Lower lobe of right lung (tissue), 2 donors: ENCODE measurements around the gene ZBED1. TPM values are rescaled to one million over a fixed set of nuclear protein-coding genes. Genes with fewer than 3 reads are reported as not detected.
A peak's percentile ranks its signal among the peaks of the same experiment; 100 is the strongest.
"Not testable (repeated sequence)": the region's sequence is repeated elsewhere in the genome, so short reads cannot be mapped to it uniquely, and the experiment has no call there.

Experiments used
- ATAC-seq, 2 donors: fragments of 200-7000 bp; cut with Tn5 transposase; one replicate each; pipeline ENCODE4 v1.9.1; 2020 to 2022; ENCODE audit warnings: mild to moderate bottlenecking in 2 of 2, moderate library complexity in 2 of 2
- DNase-seq: peaks from one replicate; pipeline ENCODE4 v3.0.0-alpha.2; 2020
- H3K27ac ChIP-seq: fragments of 200-600 bp; one replicate; pipeline ENCODE4 v1.8.0; 2022
- H3K27me3 ChIP-seq: fragments of 200-600 bp; one replicate; pipeline ENCODE4 v1.8.0; 2022; ENCODE audit warnings: low read depth
- H3K36me3 ChIP-seq: fragments of 200-600 bp; one replicate; pipeline ENCODE4 v1.8.0; 2022; ENCODE audit warnings: mild to moderate bottlenecking
- H3K4me1 ChIP-seq: fragments of 200-600 bp; one replicate; pipeline ENCODE4 v1.8.0; 2022
- H3K4me3 ChIP-seq: fragments of 200-600 bp; one replicate; pipeline ENCODE4 v1.8.0; 2022; ENCODE audit warnings: mild to moderate bottlenecking
- H3K9me3 ChIP-seq: fragments of 200-600 bp; one replicate; pipeline ENCODE4 v1.8.0; 2022
- intact Hi-C: fragments of 100-400 bp; cut with DNase I; formaldehyde crosslinking; loops from one replicate; pipeline ENCODE4 v1.11.0; 2022
- total RNA-seq: library from RNA; stranded (reverse); fragmentation: NEBNext Ultra II Directional; extraction: Animal tissue kit (Norgen Biotek cat#: 25700); gene quantifications from one replicate; pipeline ENCODE4 v1.2.1, GENCODE V29; 2021
- TF ChIP-seq, protein P1 (sequence below): fragments of 200-600 bp; IDR thresholded peaks from one replicate; pipeline ENCODE4 v1.8.0; 2022; ENCODE audit warnings: antibody characterized with exemption, mild to moderate bottlenecking
- donor health status: DM: no; HTN: yes; CAD: no; lungs with severe emphysema.

ZBED1 gene
- total RNA-seq, 1 donor from 2014 or later, result 46.3 TPM

DNA sequence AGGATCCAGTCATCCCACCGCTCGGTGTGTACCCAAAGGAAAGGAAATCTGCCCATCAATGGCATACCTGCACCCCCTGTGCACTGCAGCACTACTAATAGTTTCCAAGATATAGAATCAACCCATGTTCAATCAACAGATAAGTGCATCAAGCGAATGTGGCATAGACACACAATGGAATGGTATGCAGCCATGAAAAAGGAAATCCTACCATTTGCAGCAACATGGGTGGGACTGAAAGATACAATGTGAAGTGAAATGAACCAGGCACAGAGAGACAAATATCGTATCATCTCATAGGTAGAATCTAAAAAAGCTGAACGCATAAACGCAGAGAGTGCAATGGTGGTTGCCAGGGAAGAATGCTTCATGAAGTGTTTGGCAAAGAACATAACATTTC is 42.5 kb downstream of the ZBED1 start:
- intact Hi-C loops, result no loop called here
- TF ChIP-seq, protein P1, sequence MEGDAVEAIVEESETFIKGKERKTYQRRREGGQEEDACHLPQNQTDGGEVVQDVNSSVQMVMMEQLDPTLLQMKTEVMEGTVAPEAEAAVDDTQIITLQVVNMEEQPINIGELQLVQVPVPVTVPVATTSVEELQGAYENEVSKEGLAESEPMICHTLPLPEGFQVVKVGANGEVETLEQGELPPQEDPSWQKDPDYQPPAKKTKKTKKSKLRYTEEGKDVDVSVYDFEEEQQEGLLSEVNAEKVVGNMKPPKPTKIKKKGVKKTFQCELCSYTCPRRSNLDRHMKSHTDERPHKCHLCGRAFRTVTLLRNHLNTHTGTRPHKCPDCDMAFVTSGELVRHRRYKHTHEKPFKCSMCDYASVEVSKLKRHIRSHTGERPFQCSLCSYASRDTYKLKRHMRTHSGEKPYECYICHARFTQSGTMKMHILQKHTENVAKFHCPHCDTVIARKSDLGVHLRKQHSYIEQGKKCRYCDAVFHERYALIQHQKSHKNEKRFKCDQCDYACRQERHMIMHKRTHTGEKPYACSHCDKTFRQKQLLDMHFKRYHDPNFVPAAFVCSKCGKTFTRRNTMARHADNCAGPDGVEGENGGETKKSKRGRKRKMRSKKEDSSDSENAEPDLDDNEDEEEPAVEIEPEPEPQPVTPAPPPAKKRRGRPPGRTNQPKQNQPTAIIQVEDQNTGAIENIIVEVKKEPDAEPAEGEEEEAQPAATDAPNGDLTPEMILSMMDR, result no peak

DNA sequence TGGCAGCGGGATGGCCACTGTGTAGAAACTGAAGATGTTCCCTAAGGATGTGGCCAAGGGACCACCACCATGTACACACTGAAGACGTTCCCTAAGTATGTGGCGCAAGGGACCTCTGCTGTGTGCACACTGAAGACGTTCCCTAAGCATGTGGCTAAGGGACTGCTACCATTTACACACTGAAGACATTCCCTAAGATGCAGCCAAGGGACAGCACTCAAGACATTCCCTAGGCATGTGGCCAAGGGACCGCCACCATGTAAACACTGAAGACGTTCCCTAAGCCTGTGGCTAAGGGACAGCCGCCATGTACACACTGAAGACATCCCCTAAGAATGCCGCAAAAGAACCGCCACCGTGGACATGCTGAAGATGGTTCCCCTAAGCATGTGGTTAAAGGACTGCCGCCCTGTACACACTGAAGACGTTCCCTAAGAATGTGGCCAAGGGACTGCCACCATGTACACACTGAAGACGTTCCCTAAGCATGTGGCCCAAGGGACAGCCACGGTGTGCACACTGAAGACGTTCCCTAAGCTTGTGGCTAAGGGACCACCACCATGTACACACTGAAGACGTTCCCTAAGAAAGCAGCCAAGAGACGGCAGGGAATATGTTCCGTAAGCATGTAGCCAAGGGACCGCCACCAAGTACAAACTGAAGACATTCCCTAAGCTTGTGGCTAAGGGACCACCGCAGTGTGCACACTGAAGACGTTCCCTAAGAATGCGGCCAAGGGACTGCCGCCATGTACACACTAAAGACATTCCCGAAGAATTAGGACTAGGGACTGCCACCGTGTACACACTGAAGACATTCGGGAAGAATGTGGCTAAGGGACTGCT is 43.3 kb downstream of the ZBED1 start:
- intact Hi-C loops, result no loop called here
- peak; percentile 16 for DNase-seq
- no peak for ATAC-seq

More for the DNA sequence above, 42.5 kb downstream of the ZBED1 start:
- no peak overlapping the region for H3K27ac ChIP-seq
- H3K4me3 ChIP-seq, result no peak overlapping the region
- no peak for ATAC-seq
- DNase-seq, result no peak
- no peaks in the 10 kb centered on the region for H3K27me3 ChIP-seq
- no peaks in the 10 kb centered on the region for H3K36me3 ChIP-seq
- no peaks in the 10 kb centered on the region for H3K4me1 ChIP-seq
- H3K9me3 ChIP-seq, result no peaks in the 10 kb centered on the region

DNA sequence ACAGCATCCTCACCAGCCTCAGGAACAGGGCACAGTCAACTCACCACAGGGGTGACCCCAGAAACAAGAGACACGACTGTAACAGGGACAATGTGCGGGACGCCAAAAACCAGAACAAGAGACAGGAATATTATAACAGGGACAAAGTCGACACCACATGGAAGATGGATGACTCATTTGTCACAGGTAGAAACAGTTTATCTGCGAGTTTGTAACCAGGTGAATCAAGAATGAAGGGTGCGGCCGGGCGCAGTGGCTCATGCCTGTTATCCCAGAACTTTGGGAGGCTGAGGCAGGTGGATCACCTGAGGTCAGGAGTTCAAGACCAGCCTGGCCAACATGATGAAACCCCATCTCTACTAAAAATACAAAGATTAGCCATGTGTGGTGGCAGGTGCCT is 44.7 kb downstream of the ZBED1 start:
- H3K36me3 ChIP-seq, H3K27me3 ChIP-seq, H3K9me3 ChIP-seq, H3K4me3 ChIP-seq, intact Hi-C loops, ATAC-seq, H3K4me1 ChIP-seq, H3K27ac ChIP-seq: not testable (repeated sequence)
- DNase-seq, result peak; percentile 19

More for the DNA sequence above, 43.3 kb downstream of the ZBED1 start:
- H3K4me1 ChIP-seq, result no peaks in the 10 kb centered on the region
- no peak overlapping the region for H3K4me3 ChIP-seq
- H3K27me3 ChIP-seq, result no peaks in the 10 kb centered on the region
- no peaks in the 10 kb centered on the region for H3K36me3 ChIP-seq
- H3K9me3 ChIP-seq, result no peaks in the 10 kb centered on the region
- no peak overlapping the region for H3K27ac ChIP-seq
- TF ChIP-seq, protein P1, result no peak

DNA sequence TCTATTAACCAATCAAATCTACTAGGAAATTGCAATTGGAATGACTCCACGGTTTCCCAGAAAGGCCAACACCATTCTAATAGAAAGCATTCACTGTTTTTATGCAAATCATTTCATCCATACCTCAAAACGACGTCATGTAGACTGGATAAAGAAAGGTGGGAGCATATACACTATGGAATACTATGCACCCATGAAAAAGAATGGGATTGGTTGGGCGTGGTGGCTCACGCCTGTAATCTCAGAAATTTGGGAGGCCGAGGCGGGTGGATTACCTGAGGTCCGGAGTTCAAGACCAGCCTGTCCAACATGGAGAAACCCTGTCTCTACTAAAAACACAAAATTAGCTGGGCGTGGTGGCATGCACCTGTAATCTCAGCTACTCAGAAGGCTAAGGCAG is 46.2 kb downstream of the ZBED1 start:
- intact Hi-C loops, H3K27me3 ChIP-seq, H3K4me1 ChIP-seq, H3K9me3 ChIP-seq, H3K36me3 ChIP-seq, H3K27ac ChIP-seq, ATAC-seq, H3K4me3 ChIP-seq: not testable (repeated sequence)
- peak; percentile 2 for DNase-seq

DNA sequence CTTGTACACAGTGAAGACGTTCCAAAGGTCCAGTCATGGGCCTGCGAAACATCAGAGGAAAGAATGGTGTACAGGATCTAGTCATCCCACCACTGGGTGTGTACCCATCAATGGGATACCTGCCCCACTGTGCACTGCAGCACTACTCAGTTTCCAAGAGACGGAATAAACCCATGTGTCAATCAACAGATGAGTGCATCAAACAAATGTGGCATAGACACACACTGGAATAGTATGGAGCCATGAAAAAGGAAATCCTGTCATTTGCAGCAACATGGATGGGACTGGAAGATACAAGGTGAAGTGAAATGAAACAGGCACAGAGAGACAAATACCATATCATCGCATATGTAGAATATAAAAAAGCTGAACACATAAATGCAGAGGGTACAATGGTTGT is 48.0 kb downstream of the ZBED1 start:
- Histone ChIP-seq H3K36me3 (no peaks in the 10 kb centered on the region), H3K4me1 (no peaks in the 10 kb centered on the region), H3K27ac (no peak overlapping the region), H3K9me3 (no peaks in the 10 kb centered on the region), H3K27me3 (no peaks in the 10 kb centered on the region), H3K4me3 (no peak overlapping the region)
- TF ChIP-seq, protein P1, result no peak
- DNase-seq (no peak), ATAC-seq (no peak)
- intact Hi-C loops, result no loop called here

DNA sequence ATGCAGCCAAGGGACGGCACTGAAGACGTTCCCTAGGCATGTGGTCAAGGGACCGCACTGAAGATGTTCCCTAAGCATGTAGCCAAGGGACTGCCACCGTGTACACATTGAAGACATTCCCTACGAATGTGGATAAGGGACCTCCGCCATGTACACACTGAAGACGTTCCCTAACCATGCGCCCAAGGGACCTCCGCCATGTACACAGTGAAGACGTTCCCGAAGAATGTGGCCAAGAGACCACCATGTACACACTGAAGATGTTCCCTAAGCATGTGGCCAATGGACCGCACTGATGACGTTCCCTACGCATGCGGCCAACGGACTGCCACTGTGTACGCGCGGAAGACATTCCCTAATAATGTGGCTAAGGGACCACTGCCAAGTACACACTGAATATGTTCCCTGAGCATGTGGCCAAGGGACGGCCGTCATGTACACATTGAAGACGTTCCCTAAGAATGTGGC is 48.4 kb downstream of the ZBED1 start:
- no peak for ATAC-seq
- intact Hi-C loops, result no loop called here
- Histone ChIP-seq H3K9me3 (no peaks in the 10 kb centered on the region), H3K27me3 (no peaks in the 10 kb centered on the region), H3K36me3 (no peaks in the 10 kb centered on the region), H3K4me1 (no peaks in the 10 kb centered on the region), H3K4me3 (no peak overlapping the region), H3K27ac (no peak overlapping the region)
- TF ChIP-seq, protein P1, result no peak
- DNase-seq, result peak; percentile 15
